PC-3 (cell line): ENCODE data around the gene GRIK1. TPM values are rescaled to one million over a fixed set of nuclear protein-coding genes. Genes with fewer than 3 reads are reported as not detected.

ENCODE experiments used
- ATAC-seq: fragments of 200-7000 bp; cut with Tn5 transposase; 2 replicates; pipeline ENCODE4 v1.9.1; 2020; ENCODE audit warnings: mild to moderate bottlenecking, moderate library complexity
- BruUV-seq: library from RNA; stranded (reverse); fragments of 400-500 nt; replicated peaks from 2 replicates; lab custom pipeline; 2021; lab: Mats Ljungman, UMichigan
- CTCF ChIA-PET: fragments of 300-600 bp; sonication (Branson Sonifier 250); formaldehyde crosslinking; loops from one replicate; lab custom pipeline; 2022; ENCODE audit warnings: antibody characterized with exemption; lab: Charles Lee
- POLR2A ChIA-PET: fragments of 300-600 bp; sonication (Branson Sonifier 250); formaldehyde crosslinking; loops from one replicate; lab custom pipeline; 2022; ENCODE audit warnings: antibody characterized with exemption; ENCODE audit not compliant: unreplicated experiment; lab: Charles Lee
- DNase-seq: peaks from one replicate; pipeline ENCODE4 v3.0.0-alpha.2; 2015
- H2AFZ ChIP-seq: fragments of 300-600 bp; sonication (generic); 2 replicates; pipeline ENCODE4 v1.6.0; 2016; ENCODE audit warnings: antibody characterized with exemption, low read length
- H3F3A ChIP-seq: fragments of 300-600 bp; sonication (generic); one replicate; pipeline ENCODE4 v1.6.0; 2017; ENCODE audit warnings: antibody characterized with exemption, low read length, control low read depth, mild to moderate bottlenecking; ENCODE audit not compliant: unreplicated experiment
- H3K27ac ChIP-seq: fragments of 300-600 bp; sonication (generic); 2 replicates; pipeline ENCODE4 v1.5.1; 2016; ENCODE audit warnings: mild to moderate bottlenecking, low read length
- H3K27me3 ChIP-seq: fragments of 300-600 bp; sonication (generic); 2 replicates; pipeline ENCODE4 v1.6.1; 2016; ENCODE audit warnings: low read length, mixed read lengths
- H3K36me3 ChIP-seq: fragments of 300-600 bp; sonication (generic); 2 replicates; pipeline ENCODE4 v1.6.1; 2016; ENCODE audit warnings: low read depth, mixed run types, low read length, mixed read lengths
- H3K4me1 ChIP-seq: fragments of 300-600 bp; sonication (generic); 2 replicates; pipeline ENCODE4 v1.5.1; 2016; ENCODE audit warnings: low read length; ENCODE audit not compliant: insufficient read depth
- H3K4me2 ChIP-seq: fragments of 300-600 bp; sonication (generic); 2 replicates; pipeline ENCODE4 v1.6.0; 2016; ENCODE audit warnings: low read length
- H3K4me3 ChIP-seq: fragments of 300-600 bp; sonication (generic); 2 replicates; pipeline ENCODE4 v1.5.1; 2016; ENCODE audit warnings: mild to moderate bottlenecking, low read length, mixed read lengths
- H3K79me2 ChIP-seq: fragments of 300-600 bp; sonication (generic); 2 replicates; pipeline ENCODE4 v1.6.1; 2017; ENCODE audit warnings: low read length, mixed read lengths
- H3K9ac ChIP-seq: fragments of 300-600 bp; sonication (generic); 2 replicates; pipeline ENCODE4 v1.6.0; 2016; ENCODE audit warnings: mild to moderate bottlenecking, low read length
- H3K9me2 ChIP-seq: fragments of 300-600 bp; sonication (generic); replicated peaks from 2 replicates; pipeline ENCODE4 v1.6.1; 2016; ENCODE audit warnings: mixed run types, low read length, mixed read lengths
- H3K9me3 ChIP-seq: fragments of 300-600 bp; sonication (generic); 2 replicates; pipeline ENCODE4 v1.6.1; 2016; ENCODE audit warnings: low read length, mixed read lengths
- H4K20me1 ChIP-seq: fragments of 300-600 bp; sonication (generic); 2 replicates; pipeline ENCODE4 v1.6.1; 2016; ENCODE audit warnings: low read length, mixed read lengths
- CTCF ChIP-seq: fragments of 300-600 bp; sonication (generic); conservative IDR thresholded peaks from 2 replicates; pipeline ENCODE4 v1.5.1; 2017; ENCODE audit warnings: antibody characterized with exemption, low read depth, mild to moderate bottlenecking, low read length
- EZH2 ChIP-seq: fragments of 300-600 bp; sonication (generic); IDR thresholded peaks from one replicate; pipeline ENCODE4 v1.6.1; 2017; ENCODE audit warnings: antibody characterized with exemption, mild to moderate bottlenecking, low read length; ENCODE audit not compliant: unreplicated experiment
- EZH2phosphoT487 ChIP-seq: fragments of 300-600 bp; sonication (generic); IDR thresholded peaks from 2 replicates; pipeline ENCODE4 v1.6.1; 2018; ENCODE audit warnings: mild to moderate bottlenecking, antibody characterized with exemption, low read length, borderline replicate concordance
- intact Hi-C: fragments of 100-400 bp; cut with micrococcal nuclease; formaldehyde crosslinking; loops from 2 replicates; pipeline ENCODE4 v1.9.0; 2023
- total RNA-seq: library from RNA; depleted of rRNA; stranded (reverse); fragments of >200 nt; gene quantifications from 2 replicates; pipeline ENCODE4 v1.2.3, GENCODE V29; 2014

GRIK1 gene
- total RNA-seq, 1 experiment from 2014 or later, result not detected

- intact Hi-C loops, result no loop called here
- Histone ChIP-seq H3K9me3 (0 out of 2 replicates have a peak, but pooled peaks cover 5% of the 10 kb centered on the region), H3K4me2 (no peak overlapping the region), H3K27me3 (peaks cover 24% of the 10 kb centered on the region), H3K4me3 (no peak overlapping the region), H3K9me2 (no peaks in the 10 kb centered on the region), H4K20me1 (no peaks in the 10 kb centered on the region), H3F3A (no peaks in the 10 kb centered on the region), H3K79me2 (no peaks in the 10 kb centered on the region), H3K9ac (no peak overlapping the region), H3K36me3 (no peaks in the 10 kb centered on the region), H3K4me1 (no peaks in the 10 kb centered on the region), H3K27ac (no peak overlapping the region), H2AFZ (no peak overlapping the region)
- ChIA-PET CTCF (no interaction called here), POLR2A (no interaction called here)
- BruUV-seq, result no TSS peak
- ATAC-seq, result no peak
- no peak for DNase-seq
- TF ChIP-seq CTCF (no peak), EZH2 (no peak), EZH2phosphoT487 (no peak)
Measured at GRCh38 chr21:29953690-29954089, 13.9 kb upstream of the GRIK1 start.

GRCh38 chr21:29953072-29953471 is 13.3 kb upstream of the GRIK1 start:
- Histone ChIP-seq H3K79me2 (no peaks in the 10 kb centered on the region), H3K27me3 (peaks cover 30% of the 10 kb centered on the region), H3K9ac (no peak overlapping the region), H3K4me3 (no peak overlapping the region), H3K9me3 (0 out of 2 replicates have a peak, but pooled peaks cover 5% of the 10 kb centered on the region), H3F3A (no peaks in the 10 kb centered on the region), H2AFZ (no peak overlapping the region), H3K36me3 (no peaks in the 10 kb centered on the region), H3K9me2 (no peaks in the 10 kb centered on the region), H3K4me1 (no peaks in the 10 kb centered on the region), H4K20me1 (no peaks in the 10 kb centered on the region), H3K4me2 (no peak overlapping the region), H3K27ac (no peak overlapping the region)
- TF ChIP-seq EZH2phosphoT487 (no peak), EZH2 (no peak), CTCF (no peak)
- ATAC-seq, result no peak
- POLR2A ChIA-PET, result no interaction called here
- BruUV-seq, result no TSS peak
- intact Hi-C loops, result no loop called here
- no peak for DNase-seq
- CTCF ChIA-PET, result no interaction called here

- Histone ChIP-seq H2AFZ (no peak overlapping the region), H3K36me3 (no peaks in the 10 kb centered on the region), H4K20me1 (no peaks in the 10 kb centered on the region), H3K79me2 (no peaks in the 10 kb centered on the region), H3K4me1 (no peaks in the 10 kb centered on the region), H3K27me3 (peaks cover 40% of the 10 kb centered on the region), H3K27ac (no peak overlapping the region), H3K4me2 (no peak overlapping the region), H3K9me3 (no peaks in the 10 kb centered on the region), H3F3A (no peaks in the 10 kb centered on the region), H3K4me3 (no peak overlapping the region), H3K9ac (no peak overlapping the region), H3K9me2 (no peaks in the 10 kb centered on the region)
- no TSS peak for BruUV-seq
- TF ChIP-seq EZH2phosphoT487 (no peak), CTCF (no peak), EZH2 (no peak)
- no peak for ATAC-seq
- POLR2A ChIA-PET, result no interaction called here
- CTCF ChIA-PET, result no interaction called here
- no peak for DNase-seq
- intact Hi-C loops, result no loop called here
Measured at GRCh38 chr21:29951911-29952310, 12.1 kb upstream of the GRIK1 start.
